GM23248 (cell line): Measurements from ENCODE around the gene SLC4A5. TPM values are rescaled to one million over a fixed set of nuclear protein-coding genes. Genes with fewer than 3 reads are reported as not detected.

Experiments
- DNase-seq: peaks from one replicate; pipeline ENCODE4 v3.0.0-alpha.2; 2015
- H2AFZ ChIP-seq: fragments of 200-600 bp; sonication (generic); 2 replicates; pipeline ENCODE4 v1.6.1; 2016; ENCODE audit warnings: antibody characterized with exemption
- H3F3A ChIP-seq: fragments of 200-600 bp; sonication (generic); 2 replicates; pipeline ENCODE4 v1.6.1; 2016; ENCODE audit warnings: mild to moderate bottlenecking, antibody characterized with exemption, mixed run types; ENCODE audit not compliant: insufficient read depth
- H3K27ac ChIP-seq: fragments of 200-600 bp; sonication (generic); 2 replicates; pipeline ENCODE4 v1.5.1; 2016; ENCODE audit warnings: mild to moderate bottlenecking
- H3K27me3 ChIP-seq: fragments of 200-600 bp; sonication (generic); replicated peaks from 2 replicates; pipeline ENCODE4 v1.6.1; 2016; ENCODE audit warnings: mild to moderate bottlenecking; ENCODE audit not compliant: insufficient read depth
- H3K36me3 ChIP-seq: fragments of 200-600 bp; sonication (generic); 2 replicates; pipeline ENCODE4 v1.6.1; 2016; ENCODE audit warnings: low read depth, mild to moderate bottlenecking
- H3K4me1 ChIP-seq: fragments of 200-600 bp; sonication (generic); 2 replicates; pipeline ENCODE4 v1.6.1; 2016; ENCODE audit warnings: mild to moderate bottlenecking; ENCODE audit not compliant: insufficient read depth
- H3K4me2 ChIP-seq: fragments of 200-600 bp; sonication (generic); one replicate; pipeline ENCODE4 v1.6.1; 2016; ENCODE audit warnings: mild to moderate bottlenecking; ENCODE audit not compliant: unreplicated experiment
- H3K4me3 ChIP-seq: fragments of 200-600 bp; sonication (generic); 2 replicates; pipeline ENCODE4 v1.5.1; 2016; ENCODE audit warnings: mild to moderate bottlenecking
- H3K79me2 ChIP-seq: fragments of 200-600 bp; sonication (generic); 2 replicates; pipeline ENCODE4 v1.6.1; 2016; ENCODE audit warnings: mild to moderate bottlenecking; ENCODE audit not compliant: insufficient read depth
- H3K9ac ChIP-seq: fragments of 200-600 bp; sonication (generic); 2 replicates; pipeline ENCODE4 v1.6.1; 2016; ENCODE audit warnings: mild to moderate bottlenecking
- H3K9me2 ChIP-seq: fragments of 200-600 bp; sonication (generic); 2 replicates; pipeline ENCODE4 v1.6.1; 2016; ENCODE audit warnings: mixed run types, mild to moderate bottlenecking, moderate library complexity; ENCODE audit not compliant: insufficient read depth
- H3K9me3 ChIP-seq: fragments of 200-600 bp; sonication (generic); one replicate; pipeline ENCODE4 v1.6.1; 2017; ENCODE audit warnings: low read depth
- H4K20me1 ChIP-seq: fragments of 200-600 bp; sonication (generic); 2 replicates; pipeline ENCODE4 v1.6.0; 2016; ENCODE audit not compliant: insufficient read depth
- EZH2 ChIP-seq: fragments of 200-600 bp; sonication (generic); IDR thresholded peaks from 2 replicates; pipeline ENCODE4 v1.6.1; 2018; ENCODE audit warnings: antibody characterized with exemption, mild to moderate bottlenecking; ENCODE audit not compliant: insufficient read depth, poor library complexity, severe bottlenecking
- EZH2phosphoT487 ChIP-seq: fragments of 200-600 bp; sonication (generic); IDR thresholded peaks from 2 replicates; pipeline ENCODE4 v1.6.1; 2018; ENCODE audit warnings: antibody characterized with exemption, moderate library complexity, mild to moderate bottlenecking, low read depth; ENCODE audit not compliant: insufficient read depth
- WGBS, 2 experiments: methylation state at CpG; one replicate each; pipeline ENCODE4 v1.1.6; 2015 to 2017; ENCODE audit warnings: low lambda C conversion rate in 2 of 2, low coverage in 1 of 2; ENCODE audit errors: missing lambda C conversion rate in 2 of 2; 5-methylcytosine and 5-hydroxymethylcytosine counted together
- in situ Hi-C: fragments of 300-500 bp; cut with MboI; formaldehyde crosslinking; loops from 2 replicates; pipeline ENCODE4 v1.15.0; 2020
- polyA plus RNA-seq: library from polyadenylated mRNA; unstranded; fragments of >200 nt; fragmentation: Nextera tagmentation; extraction: Ambion mirVana; gene quantifications from 2 replicates; pipeline ENCODE4 v1.2.1, GENCODE V29; 2016
- total RNA-seq: library from RNA; depleted of rRNA; stranded (reverse); fragments of >200 nt; shearing (Covaris generic); gene quantifications from 2 replicates; pipeline ENCODE4 v1.2.3, GENCODE V29; 2014

SLC4A5 gene
- total and polyA plus RNA-seq, 2 experiments from 2014 or later, result 0.32 to 0.35 TPM

DNA sequence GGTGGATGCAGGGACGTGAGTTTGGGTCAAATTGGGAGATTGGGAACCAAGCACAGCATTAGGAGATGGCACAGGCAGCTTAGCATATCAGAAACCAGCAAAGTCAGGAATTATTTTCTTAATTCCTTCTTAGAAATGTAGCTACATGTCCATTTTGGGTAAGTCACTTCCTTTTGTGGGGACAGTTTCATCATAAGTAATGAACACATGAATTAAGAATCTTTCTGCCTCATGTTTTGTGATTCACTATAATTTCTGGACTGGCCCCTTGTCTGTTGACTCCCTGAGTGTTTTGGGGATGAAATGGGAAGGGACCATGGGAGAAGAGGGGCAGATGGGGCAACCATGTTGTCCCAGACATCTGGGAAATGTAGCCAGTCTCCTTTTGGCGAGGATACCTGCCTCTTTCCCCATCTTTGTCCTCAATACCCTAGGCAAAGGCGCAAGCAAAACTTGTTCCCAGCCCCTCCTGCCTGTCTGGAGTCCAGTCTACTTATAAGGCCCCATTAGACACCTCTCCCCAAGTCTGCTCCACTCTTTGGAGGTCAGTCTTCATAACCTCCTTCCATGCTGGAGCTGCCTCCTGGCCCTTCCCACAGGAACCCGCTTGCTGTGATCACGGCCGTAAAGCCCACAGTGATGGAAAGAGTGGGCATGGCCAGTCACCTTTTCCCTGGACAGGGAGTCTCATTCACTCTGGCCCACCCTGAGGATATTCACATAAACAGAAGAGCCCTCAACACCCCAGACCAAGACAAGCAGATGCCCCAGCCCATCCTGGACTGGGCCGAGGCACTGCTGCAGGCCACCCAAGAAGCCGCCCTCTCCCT, 119.1 kb downstream of the SLC4A5 start:
- no peaks in the 10 kb centered on the region for H3K9me2 ChIP-seq
- H3K4me2 ChIP-seq, result peak overlapping the region; percentile 4
- no peaks in the 10 kb centered on the region for H3K27me3 ChIP-seq
- H3K9ac ChIP-seq, result peak overlapping the region; percentile 40; the same call in 1 of the 2 replicates
- TF ChIP-seq EZH2 (no peak), EZH2phosphoT487 (no peak)
- no peaks in the 10 kb centered on the region for H4K20me1 ChIP-seq
- H3K36me3 ChIP-seq, result 0 out of 2 replicates have a peak, but pooled peaks cover 10% of the 10 kb centered on the region
- peak overlapping the region; percentile 59 for H3K27ac ChIP-seq
- peak; percentile 63 for DNase-seq
- in situ Hi-C loops, result no loop called here
- H3K79me2 ChIP-seq, result no peaks in the 10 kb centered on the region
- WGBS, 2 experiments, result 84 to 85% methylated on average over 8 of the region's 8 CpGs
- H2AFZ ChIP-seq, result no peak overlapping the region
- no peak overlapping the region for H3K4me3 ChIP-seq
- peaks cover 22% of the 10 kb centered on the region for H3K4me1 ChIP-seq
- peaks cover 30% of the 10 kb centered on the region for H3F3A ChIP-seq
- H3K9me3 ChIP-seq, result no peaks in the 10 kb centered on the region

DNA sequence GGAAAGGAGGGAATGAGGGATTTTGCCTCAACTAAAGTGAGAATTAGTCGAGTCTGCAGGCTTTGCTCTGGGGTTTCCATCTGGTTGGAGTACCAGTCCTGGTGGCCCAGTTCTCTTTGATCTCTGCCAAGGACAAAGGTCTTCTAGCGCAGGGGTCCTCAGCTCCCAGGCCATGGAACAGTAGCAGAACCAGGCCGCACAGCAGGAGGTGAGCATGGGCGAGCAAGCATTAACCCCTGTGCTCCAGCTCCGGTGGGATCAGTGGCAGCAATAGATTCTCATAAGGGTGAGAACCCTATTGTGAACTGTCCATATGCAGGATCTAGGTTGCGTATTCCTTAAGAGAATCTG, 120.9 kb downstream of the SLC4A5 start:
- H3F3A ChIP-seq, result peaks cover 36% of the 10 kb centered on the region
- no peaks in the 10 kb centered on the region for H3K79me2 ChIP-seq
- H3K27me3 ChIP-seq, result no peaks in the 10 kb centered on the region
- no peak overlapping the region for H3K27ac ChIP-seq
- peaks cover 22% of the 10 kb centered on the region for H3K4me1 ChIP-seq
- H3K36me3 ChIP-seq, result peaks cover 26% of the 10 kb centered on the region
- in situ Hi-C loops, result no loop called here
- no peak overlapping the region for H2AFZ ChIP-seq
- no peak overlapping the region for H3K9ac ChIP-seq
- no peak overlapping the region for H3K4me2 ChIP-seq
- WGBS, 2 experiments, result 91 to 98% methylated on average over 6 of the region's 6 CpGs
- no peak for DNase-seq
- TF ChIP-seq EZH2phosphoT487 (no peak), EZH2 (no peak)
- H3K9me2 ChIP-seq, result no peaks in the 10 kb centered on the region
- no peaks in the 10 kb centered on the region for H3K9me3 ChIP-seq
- no peak overlapping the region for H3K4me3 ChIP-seq
- no peaks in the 10 kb centered on the region for H4K20me1 ChIP-seq

GRCh38 chr2:74221604-74222299, 121.5 kb downstream of the SLC4A5 start:
- H3K4me2 ChIP-seq, result no peak overlapping the region
- H3K9ac ChIP-seq, result no peak overlapping the region
- no peak overlapping the region for H2AFZ ChIP-seq
- no peaks in the 10 kb centered on the region for H3K9me3 ChIP-seq
- no peaks in the 10 kb centered on the region for H3K9me2 ChIP-seq
- TF ChIP-seq EZH2 (no peak), EZH2phosphoT487 (no peak)
- H3K27me3 ChIP-seq, result no peaks in the 10 kb centered on the region
- H3K79me2 ChIP-seq, result no peaks in the 10 kb centered on the region
- H3K27ac ChIP-seq, result no peak overlapping the region
- H4K20me1 ChIP-seq, result no peaks in the 10 kb centered on the region
- no peak for DNase-seq
- H3K4me3 ChIP-seq, result no peak overlapping the region
- 97 to 99% methylated on average over 6 of the region's 6 CpGs for WGBS, 2 experiments
- H3F3A ChIP-seq, result peaks cover 40% of the 10 kb centered on the region
- in situ Hi-C loops, result no loop called here
- H3K4me1 ChIP-seq, result peaks cover 22% of the 10 kb centered on the region
- H3K36me3 ChIP-seq, result peaks cover 31% of the 10 kb centered on the region

GRCh38 chr2:74221091-74221490, 122.1 kb downstream of the SLC4A5 start:
- Histone ChIP-seq H3K4me2 (no peak overlapping the region), H3K9me2 (no peaks in the 10 kb centered on the region), H3K27me3 (no peaks in the 10 kb centered on the region), H3F3A (peaks cover 40% of the 10 kb centered on the region), H3K79me2 (no peaks in the 10 kb centered on the region), H3K4me3 (no peak overlapping the region), H4K20me1 (no peaks in the 10 kb centered on the region), H3K36me3 (peaks cover 38% of the 10 kb centered on the region), H3K4me1 (peaks cover 22% of the 10 kb centered on the region), H3K27ac (no peak overlapping the region), H2AFZ (no peak overlapping the region), H3K9me3 (no peaks in the 10 kb centered on the region), H3K9ac (no peak overlapping the region)
- no peak for DNase-seq
- TF ChIP-seq EZH2phosphoT487 (no peak), EZH2 (no peak)
- in situ Hi-C loops, result no loop called here
- 95 to 98% methylated on average over 6 of the region's 6 CpGs for WGBS, 2 experiments
